Endothelial cell of umbilical vein (primary cell): ENCODE measurements around the gene COL19A1.

Experiments used
- EZH2 ChIP-seq: IDR thresholded peaks from 2 replicates; pipeline ENCODE4 v1.6.1; 2012; ENCODE audit warnings: borderline replicate concordance, low read depth, mild to moderate bottlenecking, moderate library complexity, low read length, inconsistent platforms; ENCODE audit not compliant: severe bottlenecking
- GATA2 ChIP-seq: IDR thresholded peaks from 2 replicates; pipeline ENCODE4 v1.7.0; 2011; ENCODE audit warnings: low read depth, mild to moderate bottlenecking, moderate library complexity, mixed read lengths, low read length; ENCODE audit not compliant: insufficient read length, insufficient read depth
- JUN ChIP-seq: IDR thresholded peaks from 2 replicates; pipeline ENCODE4 v1.6.1; 2011; ENCODE audit warnings: borderline replicate concordance, low read depth; ENCODE audit not compliant: insufficient read length, insufficient read depth
- MYC ChIP-seq: IDR thresholded peaks from one replicate; pipeline ENCODE4 v1.6.1; 2011; ENCODE audit warnings: mild to moderate bottlenecking, low read depth, low read length
- POLR2A ChIP-seq: IDR thresholded peaks from 2 replicates; pipeline ENCODE4 v1.6.1; 2012; ENCODE audit warnings: low read depth, mild to moderate bottlenecking, control low read depth, low read length
- POLR2AphosphoS5 ChIP-seq: IDR thresholded peaks from 2 replicates; pipeline ENCODE4 v1.6.1; 2012; ENCODE audit warnings: low read depth, mild to moderate bottlenecking, control low read depth, low read length, moderate library complexity; ENCODE audit not compliant: insufficient read depth
- TF ChIP-seq, protein P1 (sequence below), 2 donors: IDR thresholded peaks; 1 replicate in 1 of 2; 2 replicates in 1 of 2; pipeline ENCODE4 v1.5.1; 2011; ENCODE audit warnings: low read length in 2 of 2, mild to moderate bottlenecking in 2 of 2, moderate library complexity in 2 of 2, control low read depth in 1 of 2, inconsistent platforms in 1 of 2, low read depth in 1 of 2; ENCODE audit not compliant: insufficient read depth in 1 of 2; ENCODE audit errors: extremely low read depth in 1 of 2

DNA sequence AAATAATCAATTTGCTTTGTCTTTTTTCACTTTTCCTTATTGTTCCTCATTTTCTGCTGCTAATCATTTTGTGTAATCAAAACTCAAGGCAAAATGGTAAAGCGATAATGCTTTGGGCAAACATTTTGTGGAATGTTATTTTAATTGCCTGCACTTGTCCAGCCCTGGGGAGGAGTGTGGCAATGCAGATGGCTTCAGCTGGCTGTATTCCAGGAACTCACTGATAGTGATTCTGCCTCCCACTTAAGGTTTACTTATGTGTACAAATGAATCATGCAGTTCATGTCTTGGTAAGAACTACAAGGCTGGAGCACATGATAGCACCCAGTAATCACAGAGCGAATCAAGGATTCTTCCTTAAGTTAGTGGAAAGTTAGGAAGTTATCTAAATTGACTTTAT, 107.8 kb downstream of the COL19A1 start:
- TF ChIP-seq, protein P1, sequence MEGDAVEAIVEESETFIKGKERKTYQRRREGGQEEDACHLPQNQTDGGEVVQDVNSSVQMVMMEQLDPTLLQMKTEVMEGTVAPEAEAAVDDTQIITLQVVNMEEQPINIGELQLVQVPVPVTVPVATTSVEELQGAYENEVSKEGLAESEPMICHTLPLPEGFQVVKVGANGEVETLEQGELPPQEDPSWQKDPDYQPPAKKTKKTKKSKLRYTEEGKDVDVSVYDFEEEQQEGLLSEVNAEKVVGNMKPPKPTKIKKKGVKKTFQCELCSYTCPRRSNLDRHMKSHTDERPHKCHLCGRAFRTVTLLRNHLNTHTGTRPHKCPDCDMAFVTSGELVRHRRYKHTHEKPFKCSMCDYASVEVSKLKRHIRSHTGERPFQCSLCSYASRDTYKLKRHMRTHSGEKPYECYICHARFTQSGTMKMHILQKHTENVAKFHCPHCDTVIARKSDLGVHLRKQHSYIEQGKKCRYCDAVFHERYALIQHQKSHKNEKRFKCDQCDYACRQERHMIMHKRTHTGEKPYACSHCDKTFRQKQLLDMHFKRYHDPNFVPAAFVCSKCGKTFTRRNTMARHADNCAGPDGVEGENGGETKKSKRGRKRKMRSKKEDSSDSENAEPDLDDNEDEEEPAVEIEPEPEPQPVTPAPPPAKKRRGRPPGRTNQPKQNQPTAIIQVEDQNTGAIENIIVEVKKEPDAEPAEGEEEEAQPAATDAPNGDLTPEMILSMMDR (IDR thresholded peaks at IDR 0.05; ENCODE audit: extremely low read depth in 1 of 2, insufficient read depth in 1 of 2, low read depth in 1 of 2, low read length in 2 of 2), result no peak
- TF ChIP-seq POLR2AphosphoS5 (no peak), JUN (no peak), POLR2A (no peak), MYC (no peak), GATA2 (no peak), EZH2 (no peak)
